NB4 (cell line): Measurements from ENCODE around the gene GRPR.

ENCODE experiments used
- DNase-seq: peaks from one replicate; pipeline ENCODE4 v3.0.0; 2010; ENCODE audit warnings: low read depth
- H3K4me3 ChIP-seq: one replicate; pipeline ENCODE4 v1.5.1; 2011; ENCODE audit warnings: mild to moderate bottlenecking, low read depth, low read length, moderate library complexity
- MYC ChIP-seq: IDR thresholded peaks from 2 replicates; pipeline ENCODE4 v1.6.1; 2011; ENCODE audit warnings: low read depth, low read length
- POLR2A ChIP-seq: IDR thresholded peaks from 2 replicates; pipeline ENCODE4 v1.6.1; 2011; ENCODE audit warnings: mild to moderate bottlenecking; ENCODE audit not compliant: insufficient read length; ENCODE audit errors: extremely low read depth
- TF ChIP-seq, protein P1 (sequence below): IDR thresholded peaks from 2 replicates; pipeline ENCODE4 v1.6.1; 2011; ENCODE audit warnings: low read depth, low read length
- TF ChIP-seq, protein P2 (sequence below): IDR thresholded peaks from one replicate; pipeline ENCODE4 v1.5.1; 2012; ENCODE audit warnings: low read depth, low read length

Gene GRPR

DNA sequence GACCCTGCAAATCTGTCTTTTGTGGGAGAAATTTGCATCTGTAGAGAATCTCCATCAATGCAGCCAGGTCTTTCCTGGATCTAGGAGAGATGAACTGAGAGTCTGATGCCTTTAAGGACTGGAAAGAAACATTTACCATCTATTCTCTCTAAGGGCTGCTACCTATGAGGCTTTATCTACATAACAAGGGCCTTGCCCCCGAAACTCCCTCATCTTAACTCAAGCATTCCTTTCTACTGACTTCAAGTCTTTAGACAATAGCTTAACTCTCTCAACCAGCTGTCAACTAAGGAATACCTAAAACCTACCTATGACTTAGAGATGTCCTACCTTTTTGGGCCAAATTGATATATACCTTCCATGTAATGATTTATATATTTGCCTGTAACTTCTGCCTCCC, 76.0 kb downstream of the GRPR start:
- TF ChIP-seq, protein P1, sequence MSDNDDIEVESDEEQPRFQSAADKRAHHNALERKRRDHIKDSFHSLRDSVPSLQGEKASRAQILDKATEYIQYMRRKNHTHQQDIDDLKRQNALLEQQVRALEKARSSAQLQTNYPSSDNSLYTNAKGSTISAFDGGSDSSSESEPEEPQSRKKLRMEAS: no peak
- TF ChIP-seq MYC: no peak
- TF ChIP-seq, protein P2, sequence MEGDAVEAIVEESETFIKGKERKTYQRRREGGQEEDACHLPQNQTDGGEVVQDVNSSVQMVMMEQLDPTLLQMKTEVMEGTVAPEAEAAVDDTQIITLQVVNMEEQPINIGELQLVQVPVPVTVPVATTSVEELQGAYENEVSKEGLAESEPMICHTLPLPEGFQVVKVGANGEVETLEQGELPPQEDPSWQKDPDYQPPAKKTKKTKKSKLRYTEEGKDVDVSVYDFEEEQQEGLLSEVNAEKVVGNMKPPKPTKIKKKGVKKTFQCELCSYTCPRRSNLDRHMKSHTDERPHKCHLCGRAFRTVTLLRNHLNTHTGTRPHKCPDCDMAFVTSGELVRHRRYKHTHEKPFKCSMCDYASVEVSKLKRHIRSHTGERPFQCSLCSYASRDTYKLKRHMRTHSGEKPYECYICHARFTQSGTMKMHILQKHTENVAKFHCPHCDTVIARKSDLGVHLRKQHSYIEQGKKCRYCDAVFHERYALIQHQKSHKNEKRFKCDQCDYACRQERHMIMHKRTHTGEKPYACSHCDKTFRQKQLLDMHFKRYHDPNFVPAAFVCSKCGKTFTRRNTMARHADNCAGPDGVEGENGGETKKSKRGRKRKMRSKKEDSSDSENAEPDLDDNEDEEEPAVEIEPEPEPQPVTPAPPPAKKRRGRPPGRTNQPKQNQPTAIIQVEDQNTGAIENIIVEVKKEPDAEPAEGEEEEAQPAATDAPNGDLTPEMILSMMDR: no peak
- no peak for TF ChIP-seq POLR2A
- DNase-seq: no peak
- no peak overlapping the region for H3K4me3 ChIP-seq

DNA sequence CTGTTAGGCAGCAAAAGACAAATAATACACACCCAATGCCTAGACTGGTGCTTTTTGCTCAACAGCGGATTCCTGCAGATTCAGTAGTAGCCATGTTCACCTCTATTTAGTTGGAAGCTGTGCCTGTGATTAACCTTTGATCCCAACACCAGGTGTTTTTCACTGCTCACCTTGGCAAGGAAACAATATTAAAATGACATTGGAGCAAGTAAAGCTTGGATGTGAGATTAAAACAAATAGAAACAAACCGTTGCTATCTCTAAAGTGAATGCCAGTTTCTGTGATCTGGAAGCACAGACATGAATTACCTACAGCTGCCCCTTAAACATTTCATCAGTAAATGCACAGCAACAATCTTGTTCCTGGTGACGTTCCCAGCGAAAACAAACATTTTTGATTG, 79.6 kb downstream of the GRPR start:
- DNase-seq: no peak
- no peak overlapping the region for H3K4me3 ChIP-seq
- TF ChIP-seq, protein P2: no peak
- TF ChIP-seq, protein P1: no peak
- TF ChIP-seq MYC (no peak), POLR2A (no peak)
